Measurements from ENCODE around the gene RHBDF2. TPM values are rescaled to one million over a fixed set of nuclear protein-coding genes. Genes with fewer than 3 reads are reported as not detected.

RHBDF2 gene
- total RNA-seq, 4 donors from 2014 or later = 27.0 to 38.5 (median 33.7) TPM

DNA sequence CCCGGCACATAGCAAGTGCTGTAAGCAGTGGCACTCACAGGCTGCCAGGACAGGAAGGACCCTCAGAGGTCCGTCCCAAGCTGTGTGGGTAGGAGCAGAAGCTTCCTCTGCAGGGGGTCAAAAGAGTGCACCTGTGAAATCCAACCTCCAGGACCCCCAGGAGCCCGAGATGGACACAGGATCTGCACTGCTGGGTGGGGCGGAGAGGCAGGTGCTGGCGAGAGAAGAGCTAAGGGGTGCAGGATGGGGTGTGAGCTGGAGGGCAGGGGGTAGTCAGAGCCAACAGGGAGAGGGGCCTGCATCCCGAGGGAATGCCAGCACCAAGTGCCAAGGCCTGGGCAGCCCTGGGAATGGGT, 34.5 kb downstream of the RHBDF2 start:
- Histone ChIP-seq H3K9me3 (no peaks in the 10 kb centered on the region), H3K27ac (no peak overlapping the region), H3K4me1 (peaks cover 0 to 4% (median 4%) of the 10 kb centered on the region in 3 donors), H3K27me3 (no peaks in the 10 kb centered on the region), H3K36me3 (peaks cover 0 to 16% (median 4%) of the 10 kb centered on the region in 3 donors), H3K4me3 (no peak overlapping the region)
- intact Hi-C loops (cut with DNase I) = loop anchor here (2.0 kb wide), 1 partner anchor 40 kb away; no protein-coding TSS in a partner anchor
- TF ChIP-seq CTCF (IDR thresholded peaks at IDR 0.05) (no peak), POLR2A (IDR thresholded peaks at IDR 0.05) (no peak)
- WGBS, 2 donors = 64 to 74% methylated on average over 4 to 6 of the region's 6 CpGs
- DNase-seq = no peak

GRCh38 chr17:76462556-76463290, 38.5 kb downstream of the RHBDF2 start:
- no peaks in the 10 kb centered on the region for H3K27me3 ChIP-seq
- TF ChIP-seq POLR2A (IDR thresholded peaks at IDR 0.05) (no peak), CTCF (IDR thresholded peaks at IDR 0.05) (no peak)
- 70 to 76% methylated on average over 7 to 21 of the region's 24 CpGs for WGBS, 2 donors
- H3K36me3 ChIP-seq = no peaks in the 10 kb centered on the region
- H3K27ac ChIP-seq = no peak overlapping the region
- H3K9me3 ChIP-seq = no peaks in the 10 kb centered on the region
- intact Hi-C loops (cut with DNase I) = no loop called here
- no peak for DNase-seq
- H3K4me1 ChIP-seq = peaks cover 0 to 4% (median 4%) of the 10 kb centered on the region in 3 donors
- H3K4me3 ChIP-seq = no peak overlapping the region

DNA sequence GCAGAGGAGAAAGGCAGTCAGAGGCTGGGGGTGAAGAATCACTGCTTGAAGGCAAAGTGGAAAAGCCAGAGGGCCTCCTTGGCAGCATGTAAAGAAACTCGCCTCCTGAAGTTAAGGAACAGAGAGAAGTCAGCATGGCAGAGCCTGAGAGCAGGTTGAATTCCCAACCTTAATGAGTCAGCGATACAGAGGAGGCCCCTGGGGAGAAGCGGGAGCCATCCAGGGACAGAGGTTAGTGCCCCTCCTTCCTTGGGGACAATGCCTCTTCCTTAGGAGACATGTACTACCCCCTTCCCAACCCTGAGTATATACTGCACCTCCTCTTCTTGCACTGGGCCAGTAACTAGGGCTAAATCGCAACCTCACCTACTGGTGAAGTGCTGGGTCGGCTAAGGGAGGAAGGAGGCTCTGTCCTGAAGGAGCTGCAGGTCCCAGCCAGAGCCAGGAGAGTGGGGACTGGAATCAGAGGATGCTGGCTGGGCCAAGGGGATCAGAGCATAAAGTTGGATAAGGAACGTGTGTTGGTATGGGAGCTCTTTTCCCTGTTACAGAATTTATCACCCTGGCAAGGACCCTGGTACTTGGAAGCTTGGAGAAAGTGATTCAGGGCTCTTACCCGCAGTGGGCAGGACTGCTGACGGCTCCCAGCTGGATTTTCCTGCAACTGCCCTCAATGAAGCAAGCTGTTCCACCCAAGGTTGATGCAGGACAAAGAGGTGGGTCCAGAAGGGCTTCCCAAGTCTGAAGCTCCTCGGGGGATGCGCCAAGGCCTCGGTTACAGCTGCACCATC, 39.3 kb downstream of the RHBDF2 start:
- Histone ChIP-seq H3K4me1 (peaks cover 0 to 4% (median 4%) of the 10 kb centered on the region in 3 donors), H3K36me3 (no peaks in the 10 kb centered on the region), H3K4me3 (no peak overlapping the region), H3K27ac (no peak overlapping the region), H3K9me3 (no peaks in the 10 kb centered on the region), H3K27me3 (no peaks in the 10 kb centered on the region)
- DNase-seq = no peak
- no peak for TF ChIP-seq POLR2A (IDR thresholded peaks at IDR 0.05)
- no peak for TF ChIP-seq CTCF (IDR thresholded peaks at IDR 0.05)
- intact Hi-C loops (cut with DNase I) = no loop called here
- WGBS, 2 donors = 70 to 91% methylated on average over 8 to 9 of the region's 11 CpGs

DNA sequence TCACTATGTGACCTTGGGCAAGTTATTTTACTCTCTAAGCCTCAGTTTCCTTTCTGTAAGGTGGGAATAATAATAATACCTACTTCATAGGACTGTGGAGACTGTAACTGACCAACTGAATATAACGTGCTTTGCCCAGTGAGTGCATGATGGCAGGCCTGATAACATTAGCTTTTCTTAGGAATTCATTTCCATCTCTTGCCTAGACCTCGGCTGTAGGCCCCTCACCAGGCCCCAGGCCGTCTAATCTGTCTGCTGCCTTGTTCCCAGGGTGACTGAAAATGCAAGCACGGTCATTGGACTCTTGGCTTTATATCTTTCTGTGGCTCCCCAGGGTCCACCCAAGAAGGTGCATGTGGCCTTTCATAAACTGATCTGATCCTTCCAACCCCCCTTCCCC, 41.5 kb downstream of the RHBDF2 start:
- no peaks in the 10 kb centered on the region for H3K9me3 ChIP-seq
- H3K4me1 ChIP-seq = no peaks in the 10 kb centered on the region
- H3K27ac ChIP-seq = no peak overlapping the region
- intact Hi-C loops (cut with DNase I) = loop anchor here (5.0 kb wide), 1 partner anchor 52 kb away; no protein-coding TSS in a partner anchor
- H3K4me3 ChIP-seq = no peak overlapping the region
- 72 to 73% methylated on average over 4 of the region's 4 CpGs for WGBS, 2 donors
- no peak for DNase-seq
- H3K27me3 ChIP-seq = no peaks in the 10 kb centered on the region
- no peaks in the 10 kb centered on the region for H3K36me3 ChIP-seq
- no peak for TF ChIP-seq POLR2A (IDR thresholded peaks at IDR 0.05)
- TF ChIP-seq CTCF (IDR thresholded peaks at IDR 0.05) = no peak
